ENCODE measurements around the gene SHISA9.

Gene SHISA9

DNA sequence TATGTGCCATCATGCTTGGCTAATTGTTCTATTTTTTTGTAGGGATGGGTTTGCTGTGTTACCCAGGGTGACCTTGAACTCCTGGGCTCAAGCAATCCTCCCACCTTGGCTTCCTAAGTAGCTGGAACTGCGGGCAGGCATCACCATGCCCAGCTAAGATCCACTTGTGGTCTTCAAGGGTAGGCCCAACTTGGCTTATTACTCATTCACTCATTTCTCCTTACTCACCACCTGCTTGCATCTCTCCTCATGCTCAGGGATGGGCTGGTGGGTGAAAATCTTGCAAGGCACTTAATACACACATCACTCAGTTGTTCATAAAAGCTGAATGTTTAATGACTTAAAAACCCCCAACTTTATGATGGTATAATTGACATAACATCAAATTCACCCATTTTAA lies 207.8 kb downstream of the SHISA9 start:
- H3K4me3 ChIP-seq (replicated peaks; ENCODE audit: low read depth, low read length), result no peak overlapping the region
- TF ChIP-seq, protein P1, sequence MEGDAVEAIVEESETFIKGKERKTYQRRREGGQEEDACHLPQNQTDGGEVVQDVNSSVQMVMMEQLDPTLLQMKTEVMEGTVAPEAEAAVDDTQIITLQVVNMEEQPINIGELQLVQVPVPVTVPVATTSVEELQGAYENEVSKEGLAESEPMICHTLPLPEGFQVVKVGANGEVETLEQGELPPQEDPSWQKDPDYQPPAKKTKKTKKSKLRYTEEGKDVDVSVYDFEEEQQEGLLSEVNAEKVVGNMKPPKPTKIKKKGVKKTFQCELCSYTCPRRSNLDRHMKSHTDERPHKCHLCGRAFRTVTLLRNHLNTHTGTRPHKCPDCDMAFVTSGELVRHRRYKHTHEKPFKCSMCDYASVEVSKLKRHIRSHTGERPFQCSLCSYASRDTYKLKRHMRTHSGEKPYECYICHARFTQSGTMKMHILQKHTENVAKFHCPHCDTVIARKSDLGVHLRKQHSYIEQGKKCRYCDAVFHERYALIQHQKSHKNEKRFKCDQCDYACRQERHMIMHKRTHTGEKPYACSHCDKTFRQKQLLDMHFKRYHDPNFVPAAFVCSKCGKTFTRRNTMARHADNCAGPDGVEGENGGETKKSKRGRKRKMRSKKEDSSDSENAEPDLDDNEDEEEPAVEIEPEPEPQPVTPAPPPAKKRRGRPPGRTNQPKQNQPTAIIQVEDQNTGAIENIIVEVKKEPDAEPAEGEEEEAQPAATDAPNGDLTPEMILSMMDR (IDR thresholded peaks at IDR 0.05; ENCODE audit: low read depth, low read length, missing control alignments), result no peak
- DNase-seq (ENCODE audit: extremely low read depth, low read depth), result no peak

DNA sequence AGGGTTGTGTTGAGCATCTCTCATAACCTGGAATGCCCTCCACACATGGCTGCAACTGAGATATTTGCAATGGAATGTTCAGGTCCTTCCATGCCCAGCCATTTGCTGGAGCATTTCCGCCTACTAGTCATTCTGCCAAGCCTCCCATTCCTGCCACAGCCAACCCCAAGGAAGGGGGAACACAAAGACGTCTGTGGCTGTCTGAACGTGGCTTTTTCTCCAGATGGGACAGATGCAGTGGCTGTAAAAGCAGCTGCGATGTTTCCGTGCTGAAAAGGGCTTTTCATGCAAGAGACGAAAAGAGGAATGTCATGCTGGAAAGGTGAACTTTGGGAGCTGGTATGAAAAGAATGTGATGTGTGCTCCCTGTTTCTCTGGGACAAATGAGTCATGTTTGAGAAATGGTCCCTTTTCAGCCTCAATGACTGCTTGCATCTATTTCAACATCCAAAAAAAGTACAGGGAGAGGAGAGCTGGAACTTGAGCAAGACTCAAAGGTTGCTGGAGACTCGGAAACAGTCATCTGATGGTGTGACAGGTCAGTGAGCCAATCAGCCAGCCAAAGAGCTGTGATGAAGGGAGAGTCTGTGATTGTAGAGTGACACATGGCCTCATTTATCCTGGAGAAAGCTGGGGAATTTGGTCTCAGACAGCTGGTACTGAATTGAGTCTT lies 208.9 kb downstream of the SHISA9 start:
- TF ChIP-seq, protein P1 (IDR thresholded peaks at IDR 0.05; ENCODE audit: low read depth, low read length, missing control alignments), result no peak
- DNase-seq (ENCODE audit: extremely low read depth, low read depth), result no peak
- H3K4me3 ChIP-seq (replicated peaks; ENCODE audit: low read depth, low read length), result no peak overlapping the region

DNA sequence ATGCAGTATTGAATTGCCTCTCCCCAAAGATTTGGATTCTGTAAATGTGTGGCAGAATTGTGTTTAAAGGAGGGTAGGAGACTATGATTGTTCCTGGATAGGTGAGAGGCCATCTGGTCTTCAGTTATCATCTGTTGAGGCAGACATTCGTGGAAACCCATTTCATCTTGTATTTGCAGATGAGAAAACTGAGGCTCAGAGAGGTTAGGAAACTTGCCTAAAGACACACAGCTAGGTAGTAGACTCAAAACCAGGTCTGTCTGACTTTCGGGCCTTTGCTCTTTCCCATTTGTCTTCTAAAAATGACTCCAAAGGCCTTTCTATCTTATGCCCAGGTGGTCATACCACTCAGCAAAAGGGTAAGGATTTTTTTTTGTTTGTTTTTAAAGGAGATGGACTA lies 210.3 kb downstream of the SHISA9 start:
- no peak overlapping the region for H3K4me3 ChIP-seq (replicated peaks; ENCODE audit: low read depth, low read length)
- TF ChIP-seq, protein P1 (IDR thresholded peaks at IDR 0.05; ENCODE audit: low read depth, low read length, missing control alignments), result no peak
- no peak for DNase-seq (ENCODE audit: extremely low read depth, low read depth)

DNA sequence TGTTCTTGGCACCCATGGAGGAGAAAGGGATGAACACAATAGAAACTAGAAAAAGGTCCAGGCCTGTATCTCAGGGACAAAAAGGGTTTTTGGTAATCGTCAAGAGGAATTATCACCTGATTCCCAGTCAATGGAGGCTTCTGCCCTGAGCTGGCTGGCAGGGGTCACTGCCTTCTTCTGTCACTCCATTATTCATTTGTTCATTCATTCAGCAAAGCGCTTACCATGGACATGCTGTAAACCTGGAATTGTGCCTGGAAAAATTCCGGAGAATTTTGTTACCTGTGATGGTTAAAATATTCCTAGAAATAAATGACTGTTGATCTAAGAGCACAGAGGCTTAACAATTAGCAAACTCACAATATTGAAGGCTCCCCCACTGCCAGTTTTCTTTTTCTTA lies 212.3 kb downstream of the SHISA9 start:
- no peak for DNase-seq (ENCODE audit: extremely low read depth, low read depth)
- H3K4me3 ChIP-seq (replicated peaks; ENCODE audit: low read depth, low read length), result no peak overlapping the region
- TF ChIP-seq, protein P1 (IDR thresholded peaks at IDR 0.05; ENCODE audit: low read depth, low read length, missing control alignments), result no peak

DNA sequence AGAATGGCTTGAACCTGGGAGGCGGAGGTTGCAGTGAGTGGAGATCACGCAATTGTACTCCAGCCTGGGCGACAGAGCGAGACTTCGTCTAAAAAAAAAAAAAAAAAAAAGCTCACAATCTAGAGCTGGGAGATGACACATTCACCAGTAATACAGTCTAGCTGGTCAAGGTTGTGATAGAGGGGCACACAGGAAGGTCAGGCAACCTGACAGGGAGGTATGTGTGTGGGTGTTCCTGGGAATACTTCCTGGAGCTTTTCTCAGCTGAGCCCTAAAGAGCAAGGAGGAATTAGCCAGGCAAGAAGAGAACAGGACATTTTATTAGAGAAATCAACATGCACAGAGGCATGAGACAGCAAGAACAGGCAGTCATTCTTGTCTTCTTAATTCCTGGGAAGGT lies 216.7 kb downstream of the SHISA9 start:
- H3K4me3 ChIP-seq (replicated peaks; ENCODE audit: low read depth, low read length), result no peak overlapping the region
- no peak for DNase-seq (ENCODE audit: extremely low read depth, low read depth)
- TF ChIP-seq, protein P1 (IDR thresholded peaks at IDR 0.05; ENCODE audit: low read depth, low read length, missing control alignments), result no peak

DNA sequence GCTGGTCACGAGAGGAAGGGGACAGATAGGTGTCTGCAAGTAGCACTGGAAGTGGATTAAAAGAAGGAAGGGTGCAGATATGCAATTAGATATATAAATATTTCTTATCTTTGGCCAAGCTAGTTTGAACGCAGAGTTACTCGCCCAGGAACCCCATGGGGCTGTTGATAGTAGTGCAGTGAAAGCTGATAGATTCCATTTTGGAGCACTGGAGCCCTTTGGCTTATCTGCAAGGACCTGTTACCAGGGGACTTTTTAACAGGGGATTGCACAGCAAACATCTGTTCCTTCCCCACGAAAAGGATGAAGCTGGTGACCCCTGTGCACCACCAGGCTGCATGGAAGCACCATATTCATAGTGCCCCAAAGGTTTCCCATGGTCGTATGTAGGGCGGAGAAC lies 218.7 kb downstream of the SHISA9 start:
- DNase-seq (ENCODE audit: extremely low read depth, low read depth), result no peak
- no peak overlapping the region for H3K4me3 ChIP-seq (replicated peaks; ENCODE audit: low read depth, low read length)
- TF ChIP-seq, protein P1 (IDR thresholded peaks at IDR 0.05; ENCODE audit: low read depth, low read length, missing control alignments), result no peak

DNA sequence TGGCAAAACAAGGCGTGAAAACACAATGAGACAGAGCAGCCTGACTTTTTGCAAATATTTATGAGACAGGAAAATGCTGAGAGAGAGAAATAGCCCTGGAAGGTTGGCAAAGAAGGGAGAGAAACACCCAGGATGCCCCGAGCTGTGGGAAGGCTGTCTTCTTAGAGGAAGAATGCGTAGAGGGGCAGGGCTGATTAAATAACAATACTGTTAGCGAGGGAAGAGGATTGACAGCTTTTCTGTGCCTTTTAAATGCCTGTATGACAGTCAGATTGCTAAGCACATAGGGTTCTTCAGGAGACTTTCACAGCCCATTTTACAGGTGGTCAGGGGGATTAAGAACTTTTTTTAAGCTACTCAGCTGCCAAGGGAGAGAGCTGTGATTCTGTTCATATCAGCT lies 219.2 kb downstream of the SHISA9 start:
- TF ChIP-seq, protein P1 (IDR thresholded peaks at IDR 0.05; ENCODE audit: low read depth, low read length, missing control alignments), result no peak
- DNase-seq (ENCODE audit: extremely low read depth, low read depth), result no peak
- no peak overlapping the region for H3K4me3 ChIP-seq (replicated peaks; ENCODE audit: low read depth, low read length)

All from HFF-Myc (cell line).